H9 (cell line): ENCODE results near the gene SPECC1. TPM values are rescaled to one million over a fixed set of nuclear protein-coding genes. Genes with fewer than 3 reads are reported as not detected.
A peak's percentile ranks its signal among the peaks of the same experiment; 100 is the strongest.

ENCODE experiments used
- DNase-seq: peaks from one replicate; pipeline ENCODE4 v3.0.0-alpha.2; 2017
- H2AFZ ChIP-seq: one replicate; pipeline ENCODE4 v1.6.1; 2013; ENCODE audit warnings: mild to moderate bottlenecking, low read length, control low read depth, moderate library complexity
- H2AK5ac ChIP-seq: 2 replicates; pipeline ENCODE4 v1.6.1; 2013; ENCODE audit warnings: low read length, control low read depth, mixed read lengths; ENCODE audit not compliant: insufficient read length
- H2BK120ac ChIP-seq: one replicate; pipeline ENCODE4 v1.6.1; 2013; ENCODE audit warnings: low read depth, mild to moderate bottlenecking, low read length, control low read depth, inconsistent platforms; ENCODE audit not compliant: poor library complexity, severe bottlenecking
- H2BK12ac ChIP-seq: 2 replicates; pipeline ENCODE4 v1.6.1; 2013; ENCODE audit warnings: low read length, control low read depth, mixed read lengths, low read depth; ENCODE audit not compliant: insufficient read length
- H2BK15ac ChIP-seq: 2 replicates; pipeline ENCODE4 v1.6.1; 2013; ENCODE audit warnings: low read depth, low read length, control low read depth
- H2BK20ac ChIP-seq: one replicate; pipeline ENCODE4 v1.6.1; 2013; ENCODE audit warnings: low read depth, mild to moderate bottlenecking, low read length, control low read depth, inconsistent platforms; ENCODE audit not compliant: poor library complexity, severe bottlenecking
- H2BK5ac ChIP-seq: 2 replicates; pipeline ENCODE4 v1.6.1; 2013; ENCODE audit warnings: low read length, control low read depth, mixed read lengths; ENCODE audit not compliant: insufficient read length
- H3K14ac ChIP-seq: 2 replicates; pipeline ENCODE4 v1.6.1; 2013; ENCODE audit warnings: low read length, control low read depth; ENCODE audit not compliant: insufficient read depth
- H3K18ac ChIP-seq: 2 replicates; pipeline ENCODE4 v1.6.1; 2013; ENCODE audit warnings: low read depth, mild to moderate bottlenecking, mixed read lengths, low read length, control low read depth; ENCODE audit not compliant: insufficient read length
- H3K23ac ChIP-seq: 2 replicates; pipeline ENCODE4 v1.6.1; 2013; ENCODE audit warnings: low read length, control low read depth, mixed read lengths, low read depth; ENCODE audit not compliant: insufficient read length
- H3K23me2 ChIP-seq: 2 replicates; pipeline ENCODE4 v1.6.1; 2013; ENCODE audit warnings: low read depth, mild to moderate bottlenecking, mixed read lengths, low read length, control low read depth; ENCODE audit not compliant: insufficient read length, poor library complexity, severe bottlenecking
- H3K27ac ChIP-seq: 2 replicates; pipeline ENCODE4 v1.5.1; 2013; ENCODE audit warnings: low read length, control low read depth, mixed read lengths, low read depth; ENCODE audit not compliant: insufficient read length
- H3K27me3 ChIP-seq: 2 replicates; pipeline ENCODE4 v1.6.1; 2013; ENCODE audit warnings: low read length, control low read depth, inconsistent platforms; ENCODE audit not compliant: insufficient read depth
- H3K4ac ChIP-seq: 2 replicates; pipeline ENCODE4 v1.6.1; 2013; ENCODE audit warnings: low read depth, mild to moderate bottlenecking, control low read depth, inconsistent platforms, low read length, moderate library complexity
- H3K4me1 ChIP-seq: 2 replicates; pipeline ENCODE4 v1.6.1; 2013; ENCODE audit warnings: low read length, control low read depth, inconsistent platforms; ENCODE audit not compliant: insufficient read depth
- H3K4me2 ChIP-seq: 2 replicates; pipeline ENCODE4 v1.6.1; 2013; ENCODE audit warnings: low read length, control low read depth, mixed read lengths; ENCODE audit not compliant: insufficient read length, insufficient read depth
- H3K56ac ChIP-seq: 2 replicates; pipeline ENCODE4 v1.6.1; 2013; ENCODE audit warnings: low read depth, mild to moderate bottlenecking, mixed read lengths, low read length, control low read depth; ENCODE audit not compliant: insufficient read length
- H3K79me1 ChIP-seq: 2 replicates; pipeline ENCODE4 v1.6.1; 2013; ENCODE audit warnings: low read depth, mild to moderate bottlenecking, moderate library complexity, low read length, control low read depth, inconsistent platforms; ENCODE audit not compliant: insufficient read depth, poor library complexity, severe bottlenecking
- H3K79me2 ChIP-seq: 2 replicates; pipeline ENCODE4 v1.6.1; 2013; ENCODE audit warnings: low read length, control low read depth, inconsistent platforms; ENCODE audit not compliant: insufficient read depth
- H3K9ac ChIP-seq: 2 replicates; pipeline ENCODE4 v1.6.1; 2013; ENCODE audit warnings: low read length, control low read depth, mixed read lengths; ENCODE audit not compliant: insufficient read length; ENCODE audit errors: extremely low read depth
- H3K9me3 ChIP-seq: one replicate; pipeline ENCODE4 v1.6.1; 2013; ENCODE audit warnings: low read depth, low read length, inconsistent platforms; ENCODE audit not compliant: control insufficient read depth
- H3T11ph ChIP-seq: one replicate; pipeline ENCODE4 v1.6.1; 2013; ENCODE audit warnings: mild to moderate bottlenecking, low read length, control low read depth, inconsistent platforms
- H4K20me1 ChIP-seq: one replicate; pipeline ENCODE4 v1.6.1; 2013; ENCODE audit not compliant: control insufficient read depth, insufficient read length, insufficient read depth
- H4K5ac ChIP-seq: 2 replicates; pipeline ENCODE4 v1.6.1; 2013; ENCODE audit warnings: low read depth, mild to moderate bottlenecking, mixed read lengths, low read length, control low read depth; ENCODE audit not compliant: insufficient read length
- H4K8ac ChIP-seq: replicated peaks from 2 replicates; pipeline ENCODE4 v1.6.1; 2013; ENCODE audit warnings: low read length, control low read depth, mixed read lengths, low read depth; ENCODE audit not compliant: insufficient read length
- H4K91ac ChIP-seq: 2 replicates; pipeline ENCODE4 v1.6.1; 2013; ENCODE audit warnings: low read depth, mild to moderate bottlenecking, moderate library complexity, mixed read lengths, low read length, control low read depth; ENCODE audit not compliant: insufficient read length
- H3K27ac Mint-ChIP-seq, 3 experiments: 2 replicates in 2 of 3; 3 replicates in 1 of 3; pipeline ENCODE4 v1.8.0; 2020 to 2021; ENCODE audit warnings: mixed read lengths in 3 of 3, mild to moderate bottlenecking in 1 of 3, moderate library complexity in 1 of 3
- H3K27me3 Mint-ChIP-seq: 2 replicates; pipeline ENCODE4 v1.8.0; 2021; ENCODE audit warnings: low read depth, mild to moderate bottlenecking, moderate library complexity, mixed read lengths
- H3K36me3 Mint-ChIP-seq, 3 experiments: 2 replicates in 2 of 3; 3 replicates in 1 of 3; pipeline ENCODE4 v1.8.0; 2020 to 2021; ENCODE audit warnings: low read depth in 3 of 3, mixed read lengths in 3 of 3; ENCODE audit not compliant: insufficient read depth in 1 of 3
- H3K4me1 Mint-ChIP-seq, 2 experiments: 2 replicates each; pipeline ENCODE4 v1.8.0; 2020; ENCODE audit warnings: mixed read lengths in 2 of 2
- H3K4me3 Mint-ChIP-seq, 2 experiments: 2 replicates in 1 of 2; 3 replicates in 1 of 2; pipeline ENCODE4 v1.8.0; 2020 to 2021; ENCODE audit warnings: mild to moderate bottlenecking in 2 of 2, mixed read lengths in 2 of 2, moderate library complexity in 1 of 2
- H3K9me3 Mint-ChIP-seq, 2 experiments: 2 replicates in 1 of 2; 3 replicates in 1 of 2; pipeline ENCODE4 v1.8.0; 2020; ENCODE audit warnings: mild to moderate bottlenecking in 2 of 2, mixed read lengths in 2 of 2, moderate library complexity in 1 of 2
- WGBS: extraction: QIAGEN DNeasy Blood & Tissue Kit; methylation state at CpG from one replicate; pipeline ENCODE4 v1.1.7; 2013; ENCODE audit warnings: missing lambda C conversion rate, low lambda C conversion rate, mixed read lengths; ENCODE audit not compliant: insufficient read length; ENCODE audit errors: extremely low coverage; 5-methylcytosine and 5-hydroxymethylcytosine counted together
- total RNA-seq: library from RNA; stranded (reverse); gene quantifications from 2 replicates; pipeline ENCODE4 v1.2.1, GENCODE V29; 2021
- TF ChIP-seq, protein P1 (sequence below): fragments of 200-600 bp; sonication (generic); conservative IDR thresholded peaks from 3 replicates; pipeline ENCODE4 v1.8.0; 2021; ENCODE audit warnings: antibody characterized with exemption, mild to moderate bottlenecking

SPECC1 gene
- total RNA-seq, 1 experiment from 2014 or later, result 65.7 TPM

DNA sequence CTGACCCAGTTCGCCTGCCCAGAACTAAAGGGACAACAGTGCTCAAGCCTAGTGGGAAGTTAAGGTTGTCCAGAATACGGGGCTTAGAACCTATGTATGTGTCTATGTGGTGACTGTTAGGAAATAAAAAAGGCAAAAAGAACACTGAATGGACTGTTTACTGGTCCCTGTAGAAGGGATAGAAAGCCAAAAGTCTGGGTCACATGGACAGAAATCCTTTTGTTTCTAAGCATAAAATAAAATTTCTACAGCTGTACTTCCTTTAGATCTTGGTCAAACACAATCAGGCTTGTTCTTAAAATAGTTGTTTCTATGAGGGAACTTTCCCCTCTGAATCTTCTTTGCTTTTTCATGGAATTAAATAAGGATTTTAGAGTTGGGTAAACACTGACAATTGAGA, 245.4 kb downstream of the SPECC1 start:
- no CpG with 5 or more reads among the region's 2 CpGs for WGBS
- Histone ChIP-seq H4K91ac (no peak overlapping the region), H3K23me2 (no peaks in the 10 kb centered on the region), H2BK5ac (no peak overlapping the region), H3K27ac (no peak overlapping the region), H2AK5ac (no peak overlapping the region), H3K9me3 (no peaks in the 10 kb centered on the region), H3K9ac (no peak overlapping the region), H2BK20ac (no peak overlapping the region), H3K56ac (no peak overlapping the region), H4K8ac (no peak overlapping the region), H3K79me1 (no peaks in the 10 kb centered on the region), H3T11ph (no peak overlapping the region), H3K18ac (no peak overlapping the region), H3K4me2 (no peak overlapping the region), H4K20me1 (peaks cover 4% of the 10 kb centered on the region), H3K14ac (no peak overlapping the region), H2BK15ac (no peak overlapping the region), H2AFZ (no peak overlapping the region), H2BK120ac (no peak overlapping the region), H4K5ac (no peak overlapping the region), H3K4me1 (no peaks in the 10 kb centered on the region), H3K23ac (no peak overlapping the region), H3K79me2 (no peaks in the 10 kb centered on the region), H2BK12ac (no peak overlapping the region), H3K4ac (no peak overlapping the region), H3K27me3 (no peaks in the 10 kb centered on the region)
- Mint-ChIP-seq H3K4me1 (no peaks in the 10 kb centered on the region; a peak in 1 of 4 replicates), H3K27ac (0 out of 7 replicates have a peak overlapping the region, but pooled peaks of 1 of the 3 experiments have one; percentile 28), H3K27me3 (no peaks in the 10 kb centered on the region; the same call in 1 of the 2 replicates), H3K36me3 (peaks cover 26 to 56% (median 50%) of the 10 kb centered on the region in 3 experiments), H3K9me3 (no peaks in the 10 kb centered on the region), H3K4me3 (no peak overlapping the region)
- no peak for DNase-seq
- TF ChIP-seq, protein P1, sequence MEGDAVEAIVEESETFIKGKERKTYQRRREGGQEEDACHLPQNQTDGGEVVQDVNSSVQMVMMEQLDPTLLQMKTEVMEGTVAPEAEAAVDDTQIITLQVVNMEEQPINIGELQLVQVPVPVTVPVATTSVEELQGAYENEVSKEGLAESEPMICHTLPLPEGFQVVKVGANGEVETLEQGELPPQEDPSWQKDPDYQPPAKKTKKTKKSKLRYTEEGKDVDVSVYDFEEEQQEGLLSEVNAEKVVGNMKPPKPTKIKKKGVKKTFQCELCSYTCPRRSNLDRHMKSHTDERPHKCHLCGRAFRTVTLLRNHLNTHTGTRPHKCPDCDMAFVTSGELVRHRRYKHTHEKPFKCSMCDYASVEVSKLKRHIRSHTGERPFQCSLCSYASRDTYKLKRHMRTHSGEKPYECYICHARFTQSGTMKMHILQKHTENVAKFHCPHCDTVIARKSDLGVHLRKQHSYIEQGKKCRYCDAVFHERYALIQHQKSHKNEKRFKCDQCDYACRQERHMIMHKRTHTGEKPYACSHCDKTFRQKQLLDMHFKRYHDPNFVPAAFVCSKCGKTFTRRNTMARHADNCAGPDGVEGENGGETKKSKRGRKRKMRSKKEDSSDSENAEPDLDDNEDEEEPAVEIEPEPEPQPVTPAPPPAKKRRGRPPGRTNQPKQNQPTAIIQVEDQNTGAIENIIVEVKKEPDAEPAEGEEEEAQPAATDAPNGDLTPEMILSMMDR, result no peak
